GM19238 (cell line): ENCODE data around the gene NCF4.
A peak's percentile ranks its signal among the peaks of the same experiment; 100 is the strongest.

ENCODE experiments used
- DNase-seq: peaks from one replicate; pipeline ENCODE4 v3.0.0; 2011; ENCODE audit warnings: low spot score; ENCODE audit not compliant: insufficient read length

Gene NCF4

GRCh38 chr22:36838119-36839030 is 22.4 kb upstream of the NCF4 start:
- DNase-seq, result no peak

- DNase-seq, result no peak
These were observed 21.3 kb upstream of the NCF4 start for GRCh38 chr22:36839356-36840073.

- DNase-seq, result no peak
These were observed 20.7 kb upstream of the NCF4 start for GRCh38 chr22:36840106-36840505.

DNA sequence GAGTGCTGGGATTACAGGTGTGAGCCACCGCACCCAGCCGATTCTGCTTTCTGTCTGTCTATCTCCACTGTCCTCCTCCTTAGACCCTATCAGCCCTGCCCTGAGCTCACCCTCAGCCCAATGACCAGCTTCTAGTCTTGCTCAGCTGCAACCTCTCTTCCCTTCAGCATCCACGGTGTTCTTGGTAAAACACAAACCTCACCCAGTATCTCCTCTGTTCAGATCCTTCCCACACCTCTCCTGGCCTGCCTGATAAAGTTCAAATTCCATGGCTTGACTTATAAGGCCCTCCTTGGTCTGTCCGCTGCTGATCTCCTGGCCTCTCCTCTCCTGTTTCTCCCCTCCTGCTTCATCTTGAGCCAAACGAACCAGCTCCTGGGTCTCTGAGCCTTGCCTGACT is 14.5 kb upstream of the NCF4 start:
- no peak for DNase-seq

GRCh38 chr22:36846949-36847348 is 13.9 kb upstream of the NCF4 start:
- DNase-seq, result no peak

DNA sequence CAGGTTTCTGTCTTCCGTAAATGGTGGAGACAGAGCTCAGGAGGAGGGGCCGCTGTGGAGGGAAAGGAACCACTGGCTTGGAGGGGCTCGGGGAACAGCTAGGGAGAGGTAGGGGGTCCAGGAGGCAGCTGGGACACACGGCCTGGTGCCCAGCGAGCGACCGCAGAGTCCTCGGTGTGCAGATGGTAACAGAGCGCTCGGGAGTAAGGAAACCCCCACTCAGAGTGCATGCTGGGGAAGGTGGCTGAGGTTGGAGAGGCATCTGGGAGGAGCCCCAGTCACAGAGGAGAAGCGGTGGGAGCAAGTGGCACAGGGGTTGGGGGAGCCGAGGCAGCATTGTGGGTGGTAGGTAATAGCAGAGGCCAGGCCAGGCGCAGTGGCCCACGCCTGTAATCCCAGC is 10.8 kb upstream of the NCF4 start:
- DNase-seq, result no peak

GRCh38 chr22:36850682-36851081 is 10.1 kb upstream of the NCF4 start:
- no peak for DNase-seq

- DNase-seq, result no peak
These were observed 8.5 kb upstream of the NCF4 start for GRCh38 chr22:36852056-36852973.

DNA sequence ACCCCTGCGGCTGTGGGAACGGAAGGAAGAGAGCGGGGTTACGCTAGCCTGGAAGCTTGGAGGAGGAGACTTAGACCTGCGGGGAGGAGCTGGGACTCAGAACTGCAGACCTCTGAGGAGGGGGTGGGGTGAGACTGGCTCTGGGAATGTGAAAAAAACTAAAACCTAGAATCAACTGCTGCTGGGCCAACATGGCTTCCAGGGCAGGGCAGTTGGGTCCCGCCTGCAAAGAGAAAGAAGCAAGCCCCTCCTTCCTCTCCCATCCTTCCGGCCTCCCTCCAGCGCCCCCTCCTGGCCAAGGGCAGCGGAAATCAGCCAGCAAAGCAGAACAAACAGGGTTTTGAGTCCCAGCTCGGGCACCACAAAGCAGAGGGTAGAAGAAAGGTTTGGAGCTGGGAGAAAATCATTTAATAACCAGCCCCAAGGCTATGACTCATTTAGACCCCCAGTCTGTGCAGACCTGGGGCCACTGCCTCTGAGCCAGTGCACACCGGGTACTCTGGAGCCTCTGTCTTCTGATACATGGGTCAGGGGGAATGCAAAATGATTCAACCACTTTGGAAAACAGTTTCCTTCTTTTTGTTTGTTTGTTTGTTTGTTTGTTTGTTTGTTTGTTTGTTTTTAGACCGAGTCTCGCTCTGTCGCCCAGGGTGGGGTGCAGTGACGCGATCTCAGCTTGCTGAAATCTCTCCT is 7.3 kb upstream of the NCF4 start:
- peak; percentile 77 for DNase-seq

DNA sequence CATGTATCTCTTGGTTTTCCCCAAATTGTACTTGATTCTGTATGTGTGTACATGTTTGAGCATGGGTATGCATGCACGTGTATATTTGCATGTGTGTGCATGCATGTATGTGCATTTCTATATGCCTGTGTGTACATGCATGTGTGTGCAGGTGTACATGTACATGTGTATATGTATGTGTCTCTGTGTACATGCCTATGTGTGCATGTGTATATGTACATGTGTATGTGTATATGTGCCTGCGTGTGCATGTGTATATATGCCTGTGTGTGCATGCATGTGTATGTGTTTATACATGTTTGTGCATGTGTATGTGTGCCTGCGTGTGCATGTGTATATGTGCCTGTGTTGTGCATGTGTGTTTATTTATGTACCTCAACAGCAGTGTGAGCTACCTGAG is 5.3 kb upstream of the NCF4 start:
- DNase-seq, result no peak

DNA sequence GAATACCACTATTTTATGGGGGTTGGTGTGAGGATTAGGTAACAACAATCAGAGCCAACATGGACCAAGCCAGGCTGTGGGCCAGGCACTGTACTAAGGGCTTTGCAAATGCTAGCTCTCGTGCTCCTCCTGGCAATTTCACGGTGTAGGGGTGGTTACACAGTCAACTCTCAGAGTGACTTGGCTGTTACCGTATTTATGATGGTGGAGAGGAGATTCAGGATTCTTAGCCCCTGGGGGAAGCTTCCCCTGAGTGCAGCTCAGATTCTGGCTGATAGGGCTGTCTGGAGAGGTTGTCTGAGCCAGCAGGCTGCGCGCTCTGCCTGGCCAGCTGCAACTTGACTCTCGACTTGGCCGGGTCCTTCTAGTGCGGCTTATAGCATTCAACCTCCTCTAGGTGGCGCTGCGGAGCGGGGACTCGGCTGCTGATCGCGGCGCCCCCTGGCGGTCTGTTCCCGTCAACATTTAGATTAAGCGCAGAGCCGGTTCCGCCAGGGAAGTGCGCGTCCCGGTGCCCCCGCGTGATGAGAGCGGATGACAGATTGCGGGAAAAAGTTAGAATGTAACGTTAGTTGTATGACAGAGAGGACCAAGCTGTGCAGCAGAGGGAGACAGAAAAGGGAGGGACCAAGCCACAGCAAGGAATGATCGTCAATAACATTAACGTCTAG is 4.5 kb upstream of the NCF4 start:
- DNase-seq, result peak; percentile 59

- no peak for DNase-seq
These were observed 4.0 kb upstream of the NCF4 start for GRCh38 chr22:36856792-36857135.

DNA sequence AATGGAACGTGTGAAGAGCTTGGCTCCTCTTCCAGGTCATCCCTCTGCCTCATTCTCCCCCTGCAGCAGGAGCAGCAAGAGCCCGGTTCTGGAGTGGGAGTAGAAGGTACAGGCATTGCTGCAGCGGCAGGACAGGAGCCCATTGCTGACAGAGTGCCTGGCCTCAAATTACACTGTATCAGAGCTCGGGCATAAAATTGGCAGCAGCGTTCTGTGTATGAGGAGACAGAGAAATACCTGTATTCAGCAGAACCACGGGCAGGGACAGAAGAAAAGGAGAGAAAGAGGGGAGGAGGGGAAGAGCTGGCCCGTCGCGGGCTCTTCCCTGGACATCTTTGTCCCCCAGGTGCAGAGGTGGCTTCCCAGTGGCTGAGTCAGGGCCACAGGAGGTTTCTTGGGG is 2.6 kb upstream of the NCF4 start:
- no peak for DNase-seq

DNA sequence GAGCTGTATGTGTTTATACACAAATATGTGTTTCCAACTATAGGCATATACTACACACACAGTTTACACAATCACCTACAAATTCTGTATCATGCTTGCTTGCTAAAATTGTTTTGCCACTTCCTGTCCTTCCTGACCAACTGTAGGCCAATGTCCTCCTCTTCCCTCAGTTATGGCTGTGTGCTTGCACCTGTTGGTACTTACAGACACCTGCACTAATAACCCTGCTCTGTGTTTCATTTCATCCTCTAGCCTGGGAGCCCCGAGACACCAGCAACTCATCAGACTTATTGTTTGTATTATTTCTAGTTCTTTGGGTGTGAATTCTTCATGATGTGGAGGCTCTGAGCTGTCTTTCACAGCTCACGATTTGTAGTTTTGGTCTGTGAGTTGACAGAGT is 1.8 kb upstream of the NCF4 start:
- DNase-seq, result no peak

DNA sequence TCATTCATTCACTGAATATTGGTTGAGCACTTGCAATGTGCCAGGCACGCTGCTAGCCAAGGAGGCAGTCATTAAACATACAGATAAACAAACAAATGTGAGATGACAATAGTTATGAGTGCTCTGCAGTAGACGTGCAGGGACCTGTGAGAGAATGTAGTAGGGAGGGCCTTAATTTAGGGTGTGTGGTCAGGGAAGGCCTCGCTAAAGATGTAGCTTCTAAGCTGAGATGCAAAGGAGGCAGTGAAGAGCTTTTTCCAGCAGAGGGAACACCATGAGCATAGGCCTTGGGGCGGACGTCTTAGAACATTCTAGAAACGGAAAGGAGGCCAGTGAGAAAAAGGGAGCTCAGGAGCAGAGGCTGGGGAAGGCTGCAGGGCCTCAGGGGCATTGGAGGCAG is 789 bp upstream of the NCF4 start:
- no peak for DNase-seq

DNA sequence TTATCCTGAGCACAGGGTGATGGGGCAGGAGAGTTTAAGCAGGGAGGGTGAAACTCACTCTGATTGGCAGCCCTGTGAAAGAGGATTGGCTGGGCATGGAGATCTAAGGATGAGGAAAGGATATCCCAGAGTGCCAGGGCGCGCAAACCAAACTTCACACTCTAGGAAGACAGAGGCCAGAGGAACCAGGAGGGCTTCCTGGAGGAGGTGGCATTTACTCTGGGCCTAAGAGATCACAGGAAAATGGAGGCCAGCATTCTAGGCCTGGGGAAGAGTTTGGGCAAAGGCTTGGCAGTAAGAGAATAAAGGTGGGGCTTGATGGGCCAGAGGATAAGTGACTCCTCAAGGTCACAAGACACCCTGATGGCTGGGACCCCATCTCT is 377 bp upstream of the NCF4 start:
- no peak for DNase-seq

- peak; percentile 66 for DNase-seq
These were observed 1.7 kb downstream of the NCF4 start for GRCh38 chr22:36862251-36863242.

DNA sequence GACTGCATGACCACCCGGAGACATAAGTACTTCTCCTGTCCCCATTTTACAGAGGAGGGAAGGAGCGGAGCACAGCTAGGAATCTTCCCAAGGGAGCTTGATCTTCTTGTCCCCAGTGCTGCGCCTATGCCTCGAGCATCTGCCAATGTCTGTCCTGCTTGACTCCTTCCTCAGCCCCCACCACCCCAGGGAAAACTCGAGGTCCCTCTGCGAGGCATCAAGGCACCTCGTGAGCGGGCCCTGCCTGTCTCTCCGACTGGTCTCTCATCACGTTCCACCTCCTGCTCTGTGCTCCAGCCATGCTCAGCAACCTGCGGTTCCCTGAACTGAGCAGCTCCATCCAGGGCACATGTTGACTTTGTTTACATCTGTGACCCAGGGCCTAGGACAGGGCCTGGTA is 2.5 kb downstream of the NCF4 start:
- DNase-seq, result no peak

GRCh38 chr22:36863979-36864378 is 3.2 kb downstream of the NCF4 start:
- DNase-seq, result no peak
